Measurements from ENCODE around the gene PYGM. TPM values are rescaled to one million over a fixed set of nuclear protein-coding genes. Genes with fewer than 3 reads are reported as not detected.

The PYGM gene
- 10 to 100 TPM in 4 of 5 experiments, 1 to 10 TPM in 1; 8.0 to 16.2 (median 13.9) TPM for total RNA-seq
- under 1 TPM; 0.26 to 0.64 TPM for polyA plus RNA-seq
- total RNA-seq, result 37.4 reads per million, percentile 65 among the genes with 10 or more reads in this experiment

GRCh38 chr11:64759722-64760719 lies at the start of gene PYGM:
Gene PYGM, minus strand, starts transcription at chr11:64759974. Its CDS starts 76 bp downstream, at chr11:64759898.
- intact Hi-C loops (cut with micrococcal nuclease), result no loop called here

DNA sequence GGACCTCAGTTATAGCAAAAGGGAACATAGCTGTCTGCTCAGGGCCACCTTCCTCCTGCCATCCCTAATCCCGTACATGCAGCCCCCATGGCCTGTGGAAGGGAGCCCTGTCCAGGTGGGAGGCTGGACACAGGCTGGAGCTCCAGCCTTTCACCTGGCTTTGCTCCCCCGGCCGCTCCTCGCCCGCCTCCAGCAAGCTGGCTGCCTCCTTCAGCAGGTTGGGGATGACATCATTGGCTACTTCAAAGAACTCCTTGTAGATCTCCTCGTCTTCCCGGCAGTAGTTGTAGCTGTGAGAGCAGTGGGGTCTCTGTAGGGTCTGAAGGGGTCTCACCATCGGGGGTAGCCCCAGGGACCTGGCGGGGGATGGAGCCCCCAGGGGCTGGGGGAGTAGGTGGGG lies 45.7 kb upstream of the PYGM start:
- H3K4me3 Mint-ChIP-seq, result peak overlapping the region in 3 of 10 donors; percentile 7 to 25 (median 12)
- POLR2A ChIA-PET, result interaction anchor here (0.6 to 12.0 kb wide), 2 partner anchors 19 to 29 kb away, joined by 3 to 125 read pairs; partner anchors contain the start of gene SF1
- Histone ChIP-seq H3K27me3 (ENCODE audit: control insufficient read depth in 2 of 2, insufficient read depth in 2 of 2, low read length in 2 of 2) (no peaks in the 10 kb centered on the region), H3K4me3 (ENCODE audit: low read length) (no peak overlapping the region), H3K36me3 (ENCODE audit: control insufficient read depth in 2 of 3, insufficient read depth in 3 of 3, low read length in 3 of 3) (peaks cover 0 to 49% (median 5%) of the 10 kb centered on the region in 3 experiments), H3K27ac (ENCODE audit: low read depth, low read length) (no peak overlapping the region), H3K4me1 (ENCODE audit: control insufficient read depth in 2 of 2, insufficient read depth in 2 of 2, low read length in 2 of 2) (peaks cover 16 to 31% of the 10 kb centered on the region in 2 donors), H3K9me3 (ENCODE audit: control insufficient read depth in 2 of 3, low read length in 3 of 3) (no peaks in the 10 kb centered on the region)
- peak overlapping the region in 2 of 9 donors; percentile 12 to 36 for H3K27ac Mint-ChIP-seq
- H3K36me3 Mint-ChIP-seq, result peaks cover 4 to 17% (median 6%) of the 10 kb centered on the region in 5 donors
- intact Hi-C loops (cut with micrococcal nuclease), result no loop called here
- H3K4me1 Mint-ChIP-seq, result peaks cover 34 to 48% (median 36%) of the 10 kb centered on the region in 7 donors
- ATAC-seq, result no peak
- CTCF ChIA-PET, result interaction anchor here (1.5 kb wide), 1 partner anchor 12 kb away, joined by 4 read pairs; no protein-coding TSS in a partner anchor
- no peaks in the 10 kb centered on the region for H3K27me3 Mint-ChIP-seq
- DNase-seq, result no peak
- H3K9me3 Mint-ChIP-seq, result no peaks in the 10 kb centered on the region

More at GRCh38 chr11:64759722-64760719, at the start of gene PYGM:
- CTCF ChIA-PET, result interaction anchor here (0.9 to 19.1 kb wide), 6 partner anchors 8 to 556 kb away, joined by 3 to 305 read pairs (median 6); partner anchors contain the start of genes RASGRP2 and SF1
- no peak for ATAC-seq
- Mint-ChIP-seq H3K4me1 (peaks cover 44 to 74% (median 62%) of the 10 kb centered on the region in 7 donors), H3K36me3 (peaks cover 12 to 25% (median 16%) of the 10 kb centered on the region in 5 donors), H3K9me3 (peaks cover 0 to 9% (median 0%) of the 10 kb centered on the region in 11 donors), H3K27ac (peak within 1 kb of the TSS; percentile 86 to 95 (median 92)), H3K27me3 (no peaks in the 10 kb centered on the region), H3K4me3 (peak within 1 kb of the TSS; percentile 54 to 96 (median 75))
- POLR2A ChIA-PET, result interaction anchor here (0.6 to 39.7 kb wide), 7 partner anchors 5 to 430 kb away, joined by 3 to 1956 read pairs (median 4); partner anchors contain the start of genes PYGM, RASGRP2 and SF1
- peak in 1 of 9 donors; percentile 24 for DNase-seq
- no peaks in the 10 kb centered on the region for H3K27me3 ChIP-seq (ENCODE audit: control insufficient read depth in 2 of 2, insufficient read depth in 2 of 2, low read length in 2 of 2)
- H3K9me3 ChIP-seq (ENCODE audit: control insufficient read depth in 2 of 3, low read length in 3 of 3), result no peaks in the 10 kb centered on the region
- H3K4me3 ChIP-seq (ENCODE audit: low read length), result no peak within 1 kb of the TSS
- H3K27ac ChIP-seq (ENCODE audit: low read depth, low read length), result peak within 1 kb of the TSS; percentile 49
- peaks cover 0 to 20% (median 4%) of the 10 kb centered on the region in 3 experiments for H3K36me3 ChIP-seq (ENCODE audit: control insufficient read depth in 2 of 3, insufficient read depth in 3 of 3, low read length in 3 of 3)
- H3K4me1 ChIP-seq (ENCODE audit: control insufficient read depth in 2 of 2, insufficient read depth in 2 of 2, low read length in 2 of 2), result peaks cover 51 to 70% of the 10 kb centered on the region in 2 donors

- H3K27me3 ChIP-seq (ENCODE audit: control insufficient read depth in 2 of 2, insufficient read depth in 2 of 2, low read length in 2 of 2), result no peaks in the 10 kb centered on the region
- peaks cover 27 to 44% (median 34%) of the 10 kb centered on the region in 7 donors for H3K4me1 Mint-ChIP-seq
- H3K9me3 Mint-ChIP-seq, result no peaks in the 10 kb centered on the region
- intact Hi-C loops (cut with micrococcal nuclease), result loop anchor here in 1 of 2 donors (5.0 kb wide), 1 partner anchor 73 kb away; the partner anchor contains the start of gene EHD1
- peaks cover 5 to 18% (median 6%) of the 10 kb centered on the region in 5 donors for H3K36me3 Mint-ChIP-seq
- peaks cover 0 to 54% (median 5%) of the 10 kb centered on the region in 3 experiments for H3K36me3 ChIP-seq (ENCODE audit: control insufficient read depth in 2 of 3, insufficient read depth in 3 of 3, low read length in 3 of 3)
- peak overlapping the region in 7 of 9 donors; percentile 82 to 97 (median 95) for H3K27ac Mint-ChIP-seq
- H3K27ac ChIP-seq (ENCODE audit: low read depth, low read length), result peak overlapping the region; percentile 98
- peaks cover 14 to 31% of the 10 kb centered on the region in 2 donors for H3K4me1 ChIP-seq (ENCODE audit: control insufficient read depth in 2 of 2, insufficient read depth in 2 of 2, low read length in 2 of 2)
- ChIA-PET CTCF (interaction anchor here (1.5 kb wide), 1 partner anchor 11 kb away, joined by 4 read pairs; no protein-coding TSS in a partner anchor), POLR2A (interaction anchor here (0.6 to 12.0 kb wide), 9 partner anchors 16 to 565 kb away, joined by 3 to 125 read pairs (median 4); partner anchors contain the start of genes RASGRP2 and SF1)
- H3K9me3 ChIP-seq (ENCODE audit: control insufficient read depth in 2 of 3, low read length in 3 of 3), result no peaks in the 10 kb centered on the region
- DNase-seq (no peak), ATAC-seq (no peak)
- H3K27me3 Mint-ChIP-seq, result no peaks in the 10 kb centered on the region
- no peak overlapping the region for H3K4me3 ChIP-seq (ENCODE audit: low read length)
- H3K4me3 Mint-ChIP-seq, result peak overlapping the region; percentile 85 to 92 (median 88)
These were observed 44.8 kb upstream of the PYGM start for GRCh38 chr11:64804346-64805210.

- H3K36me3 ChIP-seq (ENCODE audit: control insufficient read depth in 2 of 3, insufficient read depth in 3 of 3, low read length in 3 of 3), result peaks cover 0 to 61% (median 5%) of the 10 kb centered on the region in 3 experiments
- no peaks in the 10 kb centered on the region for H3K27me3 ChIP-seq (ENCODE audit: control insufficient read depth in 2 of 2, insufficient read depth in 2 of 2, low read length in 2 of 2)
- H3K36me3 Mint-ChIP-seq, result peaks cover 5 to 21% (median 7%) of the 10 kb centered on the region in 5 donors
- H3K4me3 Mint-ChIP-seq, result peak overlapping the region; percentile 85 to 92 (median 88)
- H3K4me1 ChIP-seq (ENCODE audit: control insufficient read depth in 2 of 2, insufficient read depth in 2 of 2, low read length in 2 of 2), result peaks cover 9 to 24% of the 10 kb centered on the region in 2 donors
- no peaks in the 10 kb centered on the region for H3K9me3 ChIP-seq (ENCODE audit: control insufficient read depth in 2 of 3, low read length in 3 of 3)
- H3K27ac ChIP-seq (ENCODE audit: low read depth, low read length), result peak overlapping the region; percentile 98
- no peak for ATAC-seq
- peak overlapping the region; percentile 91 for H3K4me3 ChIP-seq (ENCODE audit: low read length)
- no peaks in the 10 kb centered on the region for H3K27me3 Mint-ChIP-seq
- peak overlapping the region; percentile 82 to 97 (median 95) for H3K27ac Mint-ChIP-seq
- intact Hi-C loops (cut with micrococcal nuclease), result loop anchor here (1.0 to 5.0 kb wide), 7 partner anchors 25 to 313 kb away; partner anchors contain the start of genes EHD1 (in 1 of the 2), SF1 (in 1 of the 2) and ZNHIT2 (in 1 of the 2)
- ChIA-PET POLR2A (interaction anchor here (0.6 to 12.0 kb wide), 14 partner anchors 10 to 566 kb away, joined by 3 to 125 read pairs (median 4); partner anchors contain the start of genes RASGRP2 and SF1), CTCF (interaction anchor here (1.1 kb wide), 1 partner anchor 29 kb away, joined by 3 read pairs; no protein-coding TSS in a partner anchor)
- peaks cover 25 to 41% (median 31%) of the 10 kb centered on the region in 7 donors for H3K4me1 Mint-ChIP-seq
- DNase-seq, result no peak
- H3K9me3 Mint-ChIP-seq, result no peaks in the 10 kb centered on the region
These were observed 44.1 kb upstream of the PYGM start for GRCh38 chr11:64803846-64804345.

GRCh38 chr11:64803158-64803845 lies 43.5 kb upstream of the PYGM start, which contains the start of gene MAP4K2:
Gene MAP4K2, minus strand, starts transcription at chr11:64803214. Its CDS starts 65 bp downstream, at chr11:64803149.
- peaks cover 5 to 22% (median 10%) of the 10 kb centered on the region in 5 donors for H3K36me3 Mint-ChIP-seq
- intact Hi-C loops (cut with micrococcal nuclease), result loop anchor here (1.0 to 5.0 kb wide), 7 partner anchors 24 to 314 kb away; partner anchors contain the start of genes EHD1 (in 1 of the 2), SF1 (in 1 of the 2) and ZNHIT2 (in 1 of the 2)
- H3K4me3 Mint-ChIP-seq, result peak within 1 kb of the TSS; percentile 85 to 92 (median 88)
- no peaks in the 10 kb centered on the region for H3K9me3 ChIP-seq (ENCODE audit: control insufficient read depth in 2 of 3, low read length in 3 of 3)
- H3K4me1 ChIP-seq (ENCODE audit: control insufficient read depth in 2 of 2, insufficient read depth in 2 of 2, low read length in 2 of 2), result peaks cover 9 to 23% of the 10 kb centered on the region in 2 donors
- ChIA-PET CTCF (interaction anchor here (0.9 to 1.7 kb wide), 6 partner anchors 22 to 59 kb away, joined by 3 to 6 read pairs (median 3); partner anchors contain the start of genes CDC42BPG and RASGRP2), POLR2A (interaction anchor here (0.7 to 12.0 kb wide), 15 partner anchors 9 to 1963 kb away, joined by 3 to 125 read pairs (median 6); partner anchors contain the start of genes RASGRP2 and SF1)
- ATAC-seq (peak; percentile 98), DNase-seq (peak; percentile 80 to 96 (median 87))
- peak within 1 kb of the TSS; percentile 98 for H3K27ac ChIP-seq (ENCODE audit: low read depth, low read length)
- no peaks in the 10 kb centered on the region for H3K27me3 ChIP-seq (ENCODE audit: control insufficient read depth in 2 of 2, insufficient read depth in 2 of 2, low read length in 2 of 2)
- H3K9me3 Mint-ChIP-seq, result no peaks in the 10 kb centered on the region
- peak within 1 kb of the TSS; percentile 91 for H3K4me3 ChIP-seq (ENCODE audit: low read length)
- peak within 1 kb of the TSS; percentile 82 to 97 (median 95) for H3K27ac Mint-ChIP-seq
- no peaks in the 10 kb centered on the region for H3K27me3 Mint-ChIP-seq
- H3K36me3 ChIP-seq (ENCODE audit: control insufficient read depth in 2 of 3, insufficient read depth in 3 of 3, low read length in 3 of 3), result peaks cover 0 to 67% (median 5%) of the 10 kb centered on the region in 3 experiments
- peaks cover 27 to 43% (median 32%) of the 10 kb centered on the region in 7 donors for H3K4me1 Mint-ChIP-seq
